OCI-LY7 (cell line): ENCODE data around the gene NOTCH2.

Experiments used
- CTCF ChIP-seq: fragments of 200-600 bp; sonication (generic); conservative IDR thresholded peaks from 2 replicates; pipeline ENCODE4 v1.5.1; 2014; ENCODE audit warnings: mild to moderate bottlenecking, antibody characterized with exemption, low read length, moderate library complexity, mixed read lengths
- EZH2phosphoT487 ChIP-seq: fragments of 200-600 bp; sonication (generic); IDR thresholded peaks from 2 replicates; pipeline ENCODE4 v1.6.1; 2018; ENCODE audit warnings: low read depth, borderline replicate concordance, mild to moderate bottlenecking, mixed run types, antibody characterized with exemption, low read length, moderate library complexity, mixed read lengths

- TF ChIP-seq CTCF (no peak), EZH2phosphoT487 (no peak)
Measured at GRCh38 chr1:119933397-119933796, 136.1 kb downstream of the NOTCH2 start.
